Stimulated activated CD8-positive, alpha-beta memory T cell treated with anti-CD3 and anti-CD28 coated beads, Interleukin-15, amount 100 ng/mL, for 4 hours (primary cell): ENCODE data around the gene BEST4.
"Not testable (repeated sequence)": the region's sequence is repeated elsewhere in the genome, so short reads cannot be mapped to it uniquely, and the experiment has no call there.

Experiments used
- DNase-seq, 2 donors: peaks; one replicate each; pipeline ENCODE4 v3.0.0-alpha.2; 2020; ENCODE audit warnings: low read depth in 2 of 2

BEST4 gene

DNA sequence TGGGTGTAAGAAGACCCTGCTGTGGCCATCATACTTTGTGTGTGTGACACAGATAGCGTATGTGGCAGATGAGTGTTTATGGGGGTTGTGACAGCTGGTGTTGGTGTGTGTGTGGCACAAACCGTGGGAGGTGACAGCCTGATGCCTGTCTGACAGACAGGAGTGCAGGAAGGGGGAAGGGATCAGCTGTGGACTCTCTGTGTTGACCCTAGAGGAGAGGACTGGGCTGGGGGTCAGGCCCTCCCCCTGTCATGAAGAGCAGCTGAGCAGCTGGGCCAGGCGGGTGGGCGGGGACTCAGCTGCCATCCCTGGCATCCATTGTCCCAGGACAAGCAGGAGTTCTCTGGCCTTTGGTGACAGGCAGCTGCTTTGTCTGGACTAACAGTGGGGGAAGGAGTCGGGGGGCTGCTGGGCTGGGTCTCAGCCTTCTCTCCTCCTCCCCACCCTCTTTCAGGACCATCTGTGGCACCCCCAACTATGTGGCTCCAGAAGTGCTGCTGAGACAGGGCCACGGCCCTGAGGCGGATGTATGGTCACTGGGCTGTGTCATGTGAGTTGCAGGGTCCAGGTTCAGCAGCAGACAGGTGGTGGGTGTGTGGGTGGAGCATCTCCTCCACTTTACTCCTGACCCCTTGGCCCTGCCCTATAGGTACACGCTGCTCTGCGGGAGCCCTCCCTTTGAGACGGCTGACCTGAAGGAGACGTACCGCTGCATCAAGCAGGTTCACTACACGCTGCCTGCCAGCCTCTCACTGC is 14.5 kb upstream of the BEST4 start:
- no peak for DNase-seq

DNA sequence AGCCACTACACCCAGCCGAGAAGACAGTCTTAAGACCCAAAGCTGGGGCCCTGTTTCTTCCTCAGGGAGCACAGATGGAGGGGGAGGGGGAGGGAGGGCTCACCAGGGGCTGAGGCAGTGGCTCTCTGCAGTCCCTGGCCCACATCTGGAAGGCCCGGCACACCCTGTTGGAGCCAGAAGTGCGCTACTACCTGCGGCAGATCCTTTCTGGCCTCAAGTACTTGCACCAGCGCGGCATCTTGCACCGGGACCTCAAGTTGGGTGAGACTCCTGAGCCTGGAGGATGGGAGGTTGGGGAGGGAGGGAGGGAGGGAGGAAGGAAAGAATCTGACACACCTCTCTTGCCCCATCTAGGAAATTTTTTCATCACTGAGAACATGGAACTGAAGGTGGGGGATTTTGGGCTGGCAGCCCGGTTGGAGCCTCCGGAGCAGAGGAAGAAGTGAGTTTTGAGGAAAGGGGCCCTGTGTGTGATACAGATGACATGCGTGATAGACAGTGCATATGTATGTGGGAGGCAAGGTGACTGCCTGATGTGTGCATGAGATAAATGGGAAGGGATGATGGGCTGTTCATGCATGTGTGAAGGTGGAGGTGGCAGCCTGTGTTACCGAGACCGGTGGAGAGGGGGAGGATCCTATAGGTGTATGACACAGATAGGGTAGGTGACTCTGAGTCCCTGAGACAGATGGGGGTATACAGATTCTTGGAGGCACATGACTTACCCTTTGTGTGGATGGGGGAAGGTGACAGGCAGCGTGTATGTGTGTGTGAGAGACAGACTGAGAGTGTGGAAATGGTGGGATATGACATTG is 13.7 kb upstream of the BEST4 start:
- peak in 1 of 2 donors; percentile 49 for DNase-seq

DNA sequence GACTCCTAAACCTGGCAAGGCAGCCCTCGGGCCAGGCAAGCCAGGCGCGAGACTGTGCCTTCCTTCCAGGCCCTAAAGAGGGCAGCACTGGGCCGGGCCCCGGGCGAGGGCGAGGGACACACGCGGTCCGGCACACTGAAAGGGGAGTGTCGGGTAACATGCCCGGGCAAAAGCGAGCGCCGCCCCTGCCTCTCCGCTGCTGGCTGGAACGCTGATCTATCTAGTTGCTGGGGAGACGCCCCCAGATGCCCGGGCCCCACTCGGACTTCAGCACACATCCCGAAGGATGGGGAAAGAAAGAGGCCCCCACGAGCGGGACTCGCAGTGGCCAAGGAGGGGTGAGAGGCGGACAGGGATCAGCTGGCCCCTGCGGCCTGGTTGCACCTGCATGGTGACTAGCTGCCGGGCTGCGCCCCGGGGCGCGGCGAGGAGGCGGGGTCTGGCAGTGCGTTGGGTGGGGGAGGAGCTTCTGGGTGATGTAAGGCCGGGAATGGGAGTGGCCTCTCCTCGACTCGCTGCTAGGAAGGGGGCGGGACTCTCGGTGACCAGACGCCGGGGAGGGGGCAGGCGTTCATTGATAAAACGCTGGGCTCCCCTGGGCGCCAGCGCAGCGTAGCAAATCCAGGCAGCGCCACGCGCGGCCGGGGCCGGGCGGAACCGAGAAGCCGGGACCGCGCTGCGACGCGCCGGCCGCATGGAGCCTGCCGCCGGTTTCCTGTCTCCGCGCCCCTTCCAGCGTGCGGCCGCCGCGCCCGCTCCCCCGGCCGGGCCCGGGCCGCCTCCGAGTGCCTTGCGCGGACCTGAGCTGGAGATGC is 12.0 kb upstream of the BEST4 start, which contains the start of gene PLK3:
TSS of gene PLK3 (plus strand) at position 608 of the 815 bp plus-strand sequence. CDS start at position 695, 87 bp downstream.
- peak; percentile 95 to 97 for DNase-seq

DNA sequence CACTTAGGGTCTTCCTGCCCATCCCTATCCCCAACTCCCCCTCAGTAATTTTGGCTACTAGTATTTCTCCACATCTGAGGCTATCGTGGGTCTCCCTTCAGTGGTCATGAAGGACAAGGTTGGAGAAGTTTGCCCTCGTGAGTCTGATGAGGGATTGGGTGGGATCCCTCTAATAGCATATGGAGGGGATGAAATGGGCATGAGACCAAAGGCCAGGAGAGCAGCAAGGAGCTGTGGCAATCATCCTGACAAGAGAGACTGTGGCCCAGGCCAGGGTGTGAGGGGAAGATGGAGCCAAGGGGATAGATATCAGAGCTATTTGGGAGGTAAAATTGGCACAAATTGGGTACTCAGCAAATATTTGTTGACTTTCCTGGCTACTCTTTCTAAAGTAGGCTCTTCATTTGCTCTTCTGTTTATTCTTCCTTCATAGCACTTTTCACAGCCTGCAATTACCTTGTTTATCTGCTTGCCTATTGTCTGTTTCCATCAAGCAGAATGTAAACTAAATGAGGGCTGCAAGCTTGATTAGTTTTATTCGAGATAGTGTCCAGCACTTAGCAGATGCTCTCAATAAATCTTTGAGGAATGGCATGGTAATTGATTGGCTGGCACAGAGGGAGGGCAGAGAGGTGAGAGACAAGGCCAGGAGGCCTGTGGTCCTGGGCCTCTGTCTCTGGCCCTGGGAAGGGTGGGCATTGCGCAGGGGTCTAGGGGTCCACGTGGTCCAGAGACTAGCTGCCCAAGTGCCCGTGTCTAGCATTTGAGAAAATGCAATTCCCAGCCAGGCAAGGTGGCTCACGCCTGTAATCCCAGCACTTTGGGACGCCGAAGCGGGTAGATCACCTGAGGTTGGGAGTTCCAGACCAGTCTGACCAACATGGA is 10.8 kb upstream of the BEST4 start:
- no peak for DNase-seq

DNA sequence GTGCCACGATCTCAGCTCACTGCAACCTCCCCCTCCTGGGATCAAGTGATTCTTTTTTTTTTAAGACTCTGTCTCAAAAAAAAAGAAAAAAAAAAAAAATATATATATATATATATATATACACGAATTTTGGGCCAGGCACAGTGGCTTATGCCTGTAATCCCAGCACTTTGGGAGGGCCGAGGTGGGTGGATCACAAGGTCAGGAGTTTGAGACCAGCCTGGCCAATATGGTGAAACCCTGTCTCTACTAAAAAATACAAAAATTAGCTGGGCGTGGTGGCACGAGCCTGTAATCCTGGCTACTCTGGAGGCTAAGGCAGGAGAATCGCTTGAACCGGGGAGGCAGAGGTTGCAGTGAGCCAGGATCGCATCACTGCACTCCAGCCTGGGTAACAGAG is 9.9 kb upstream of the BEST4 start:
- DNase-seq, result not testable (repeated sequence)

DNA sequence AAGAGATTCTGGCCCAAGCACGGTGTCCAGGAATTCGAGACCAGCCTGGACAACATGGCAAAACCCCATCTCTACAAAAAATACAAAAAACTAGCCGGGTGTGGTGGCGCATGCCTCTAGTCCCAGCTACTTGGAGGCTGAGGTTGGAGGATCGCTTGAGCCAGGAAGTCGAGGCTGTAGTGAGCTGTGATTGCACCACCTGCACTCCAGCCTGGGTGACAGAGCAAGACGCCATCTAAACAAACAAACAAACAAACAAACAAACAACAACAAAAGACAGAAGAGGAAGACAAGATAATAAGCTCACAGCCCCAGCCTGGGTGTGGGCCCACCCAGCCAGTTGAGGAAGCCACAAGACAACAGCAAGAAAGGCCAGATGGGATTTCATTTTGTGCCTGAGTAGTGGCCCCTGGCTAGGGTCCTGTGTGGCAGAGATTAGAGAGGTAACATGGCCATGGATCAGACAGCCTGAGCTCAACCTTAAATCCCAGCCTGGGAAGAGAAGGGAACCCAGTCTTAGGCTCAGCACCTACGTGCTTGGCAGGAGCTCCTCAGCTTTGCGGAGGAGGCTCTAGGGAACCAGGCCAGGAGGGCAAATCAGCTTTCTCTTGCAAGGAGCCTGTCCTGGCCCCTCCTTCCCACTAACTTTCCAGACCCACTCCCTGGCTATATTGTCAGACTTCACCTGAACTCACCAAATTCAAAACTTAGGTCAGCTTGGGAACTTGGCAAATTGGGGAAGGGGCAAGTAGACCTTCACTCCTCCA is 4.9 kb upstream of the BEST4 start:
- DNase-seq, result no peak

DNA sequence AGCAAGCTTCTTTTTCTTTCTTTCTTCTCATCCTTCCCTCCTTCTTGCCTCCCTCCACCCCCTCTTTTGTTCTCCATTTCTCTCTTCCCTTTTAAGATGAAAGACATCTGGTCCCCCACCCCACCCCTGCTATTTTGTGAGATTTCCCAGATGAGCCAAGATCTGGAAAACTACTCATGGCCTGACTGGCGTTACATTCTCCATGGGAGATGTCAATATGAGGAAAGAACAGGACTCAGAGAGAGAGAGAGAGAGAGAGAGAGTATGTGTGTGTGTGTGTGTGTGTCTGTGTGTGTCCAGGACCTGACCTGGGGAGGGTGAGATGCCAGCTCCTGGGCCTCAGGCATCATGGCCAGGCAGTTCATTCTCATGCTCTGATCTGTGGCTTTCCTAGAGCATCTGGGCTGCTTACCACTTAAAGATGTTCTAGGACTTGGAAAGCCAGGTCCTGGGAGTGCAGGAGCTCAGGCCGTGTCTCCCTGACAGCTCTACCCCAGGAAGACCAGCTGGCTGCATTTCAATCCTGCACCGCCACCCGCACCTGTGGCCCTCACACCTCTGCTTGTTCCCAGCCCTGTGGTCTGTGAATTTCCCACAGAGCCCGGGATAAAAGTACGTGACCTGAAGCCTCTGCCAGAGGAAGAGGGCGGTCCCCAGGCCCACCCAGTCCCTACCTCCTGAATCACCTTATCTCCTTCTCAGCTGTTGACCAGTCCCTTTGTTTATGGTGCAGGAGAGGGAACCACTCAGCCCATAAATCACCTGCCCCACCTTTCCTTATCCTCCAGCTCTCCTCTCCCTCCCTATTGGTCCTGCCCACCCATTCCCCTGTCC is 3.2 kb upstream of the BEST4 start:
- no peak for DNase-seq

DNA sequence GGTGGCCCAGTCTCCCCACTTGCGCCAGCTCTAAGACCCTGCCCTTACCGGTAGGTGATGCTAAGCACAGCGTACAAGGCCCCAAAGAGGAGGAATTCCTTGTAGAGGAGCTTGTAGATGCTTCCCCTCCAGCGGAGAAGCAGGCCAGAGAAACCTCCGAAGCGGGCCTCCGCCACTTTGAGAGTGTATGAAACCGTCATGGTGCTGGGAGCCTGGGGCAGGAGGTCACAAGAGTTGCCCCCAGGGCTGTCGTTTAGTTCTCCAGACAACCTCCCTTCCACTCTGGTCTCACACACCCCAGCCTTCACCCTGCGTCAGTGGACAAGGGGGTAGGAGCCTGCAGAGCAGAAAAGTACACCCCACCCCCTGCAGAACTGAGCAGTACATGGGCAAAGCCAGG is 464 bp downstream of the BEST4 start:
- DNase-seq, result no peak

DNA sequence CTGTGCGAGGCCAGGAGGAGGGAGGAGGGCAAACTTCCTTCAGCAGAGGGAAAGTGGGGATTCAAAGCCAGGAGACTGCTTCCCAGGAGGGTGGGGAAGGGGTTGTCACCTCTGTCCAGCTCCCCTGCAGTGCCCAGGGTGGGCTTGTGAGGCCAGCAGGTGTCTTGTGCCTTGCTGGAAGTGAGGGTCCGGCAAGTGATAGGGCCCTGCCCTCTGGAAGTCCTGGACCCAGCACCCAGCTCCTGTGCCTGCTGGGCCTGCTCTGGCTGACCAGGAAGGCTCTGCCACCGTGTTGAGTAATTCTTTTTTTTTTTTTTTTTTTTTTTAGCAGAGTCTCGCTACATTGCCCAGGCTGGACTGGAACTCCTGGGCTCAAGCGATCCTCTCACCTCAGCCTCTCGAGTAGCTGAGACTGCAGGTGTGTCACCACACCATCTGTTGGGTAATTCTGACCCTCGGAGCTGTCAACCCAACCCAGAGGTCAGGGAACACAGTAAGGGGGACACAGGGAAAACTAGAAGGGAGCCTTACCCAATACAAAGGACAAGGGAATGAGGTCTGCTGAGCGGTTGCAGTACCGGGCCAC is 1.0 kb downstream of the BEST4 start:
- no peak for DNase-seq

DNA sequence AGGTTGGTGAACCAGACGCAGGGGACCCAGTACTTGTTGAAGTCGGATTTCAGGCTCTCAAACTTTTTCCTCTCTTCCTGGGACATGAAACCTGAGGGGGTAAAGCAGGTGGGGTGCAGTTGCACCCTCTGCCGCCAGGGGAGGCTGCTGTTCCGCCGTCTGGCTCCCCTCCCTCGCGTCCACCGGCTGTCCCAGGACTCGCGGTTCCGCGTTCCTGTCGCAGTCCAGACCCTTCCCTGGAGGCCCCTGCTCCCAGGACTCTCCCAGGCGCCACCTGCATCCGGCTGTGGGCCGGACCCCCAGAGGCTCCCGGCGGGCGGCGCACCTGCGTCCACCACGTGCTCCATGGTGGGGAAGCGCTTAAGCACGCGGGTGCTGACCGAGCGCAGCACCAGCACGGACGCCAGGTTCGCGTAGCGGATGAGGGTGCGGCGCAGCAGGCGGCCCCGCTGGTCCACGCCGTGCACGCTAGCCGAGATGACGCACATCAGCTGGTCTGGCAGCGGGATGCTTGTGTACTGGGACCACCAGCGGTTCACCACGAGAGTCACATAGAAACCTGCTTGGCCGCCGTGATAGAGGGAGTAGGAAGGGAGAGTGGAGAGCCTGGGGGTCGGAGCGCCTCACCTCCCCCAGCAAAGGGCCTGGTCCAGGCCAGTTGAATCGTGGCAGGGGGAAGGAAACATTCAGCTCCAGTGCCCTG is 1.7 kb downstream of the BEST4 start:
- DNase-seq, result no peak

DNA sequence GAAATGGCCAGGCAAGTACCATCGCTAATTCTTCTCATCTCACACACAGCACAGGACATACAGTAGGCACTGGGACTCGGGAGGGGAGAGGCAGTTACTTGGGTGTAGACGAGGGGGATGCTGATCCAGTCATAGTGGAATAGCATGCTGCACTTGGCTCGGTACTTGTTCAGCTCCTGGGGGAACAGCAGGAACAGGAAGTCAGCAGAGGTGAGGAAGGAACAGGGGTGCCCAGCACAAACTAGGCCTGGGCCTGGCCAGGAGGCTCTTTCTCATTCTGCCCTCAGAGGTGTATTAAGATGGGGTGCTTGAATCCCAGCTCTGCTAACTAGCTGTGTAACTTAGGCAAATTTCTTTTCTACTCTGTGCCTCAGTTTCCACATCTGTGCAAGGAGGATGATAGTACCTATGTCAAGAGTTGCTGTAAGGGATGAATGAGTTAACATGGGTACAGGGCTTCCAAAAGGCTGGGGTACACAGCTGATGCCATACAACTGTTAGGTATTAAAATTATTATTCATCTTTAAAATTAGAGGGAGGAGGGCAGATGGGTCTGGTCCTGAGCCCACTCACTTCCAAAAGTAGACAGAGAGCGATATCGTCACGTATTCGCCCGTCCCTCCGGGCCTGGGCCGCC is 2.4 kb downstream of the BEST4 start:
- DNase-seq, result no peak

DNA sequence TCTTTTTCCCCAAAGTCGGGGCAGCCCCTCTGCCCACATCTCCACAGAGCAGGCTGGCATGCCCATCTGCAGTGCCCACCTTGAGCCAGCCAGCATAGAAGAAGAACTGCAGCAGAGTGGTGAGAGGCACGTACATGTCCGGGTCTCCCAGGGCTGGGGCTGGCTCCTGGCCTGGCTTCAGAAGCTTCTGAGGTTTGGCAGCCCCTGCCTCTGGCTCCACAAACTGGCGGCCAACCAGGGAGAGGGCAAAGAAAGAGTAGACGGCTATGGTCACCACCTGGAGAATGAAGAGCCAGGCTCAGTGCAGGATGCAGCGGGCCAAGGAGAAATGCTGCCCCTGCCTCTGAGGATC is 3.0 kb downstream of the BEST4 start:
- no peak for DNase-seq

DNA sequence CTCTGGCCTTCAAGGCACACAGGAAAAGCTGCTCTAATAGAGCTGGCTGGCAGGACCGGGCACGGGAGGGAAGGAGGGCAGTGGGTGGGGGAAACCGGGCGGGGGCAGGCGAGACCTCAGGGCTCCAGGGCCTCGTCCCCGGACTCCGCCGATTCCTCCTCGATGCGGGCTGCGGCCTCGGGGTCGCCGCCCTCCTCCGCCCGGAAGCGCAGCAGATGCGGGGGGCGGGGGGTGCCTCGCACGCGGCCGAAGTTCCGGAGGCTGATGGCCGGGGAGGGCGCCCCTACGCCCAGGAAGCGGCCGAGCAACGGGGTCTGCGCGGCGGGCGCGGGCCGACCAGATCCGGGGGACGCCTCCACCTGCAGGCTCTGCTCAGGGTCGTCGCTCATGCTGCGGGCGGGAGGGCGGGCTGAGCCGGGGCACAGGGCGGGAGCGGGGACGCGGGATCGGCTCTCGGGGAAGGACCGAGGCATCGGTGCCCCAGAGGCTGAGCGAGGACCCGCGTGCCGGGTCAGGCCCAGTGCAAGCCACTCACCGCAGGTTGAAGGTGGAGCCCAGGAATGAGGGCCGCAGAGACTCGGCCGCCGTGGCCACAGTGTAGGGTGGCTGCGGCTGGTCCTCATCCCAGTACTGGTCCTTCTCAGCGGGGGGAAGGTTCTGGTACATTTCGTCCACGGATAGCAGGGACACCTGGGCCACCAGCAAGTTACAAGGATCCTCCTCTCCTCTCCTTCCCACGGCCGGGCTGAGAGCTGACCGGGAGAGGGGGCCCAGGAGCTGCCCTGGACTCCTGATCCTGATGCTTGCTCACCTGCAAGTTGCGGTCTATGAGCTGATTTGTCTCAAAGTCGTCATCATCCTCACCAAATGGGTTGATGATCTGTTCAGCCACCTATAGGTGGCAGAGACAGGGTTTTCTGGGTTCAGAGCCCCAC is 3.6 kb downstream of the BEST4 start:
- DNase-seq, result no peak

DNA sequence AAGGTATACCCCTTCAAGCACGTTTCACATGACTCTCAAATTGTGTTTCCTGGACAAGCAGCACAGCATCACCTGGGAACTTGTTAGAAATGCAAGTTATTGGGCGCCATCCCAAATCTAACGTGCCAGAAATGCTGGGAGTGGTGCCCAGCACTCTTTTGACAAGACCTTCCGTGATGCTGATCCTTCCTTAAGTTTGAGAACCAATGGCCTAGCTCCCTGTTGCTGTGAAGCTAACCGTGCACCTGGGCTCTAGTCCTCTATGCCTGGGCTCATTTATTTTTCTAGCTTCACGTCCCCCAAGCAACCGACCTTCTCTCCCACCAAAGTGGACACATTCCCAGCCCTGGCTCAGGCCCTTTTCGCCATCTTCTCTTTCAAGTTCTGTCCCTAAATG is 4.3 kb downstream of the BEST4 start:
- no peak for DNase-seq

DNA sequence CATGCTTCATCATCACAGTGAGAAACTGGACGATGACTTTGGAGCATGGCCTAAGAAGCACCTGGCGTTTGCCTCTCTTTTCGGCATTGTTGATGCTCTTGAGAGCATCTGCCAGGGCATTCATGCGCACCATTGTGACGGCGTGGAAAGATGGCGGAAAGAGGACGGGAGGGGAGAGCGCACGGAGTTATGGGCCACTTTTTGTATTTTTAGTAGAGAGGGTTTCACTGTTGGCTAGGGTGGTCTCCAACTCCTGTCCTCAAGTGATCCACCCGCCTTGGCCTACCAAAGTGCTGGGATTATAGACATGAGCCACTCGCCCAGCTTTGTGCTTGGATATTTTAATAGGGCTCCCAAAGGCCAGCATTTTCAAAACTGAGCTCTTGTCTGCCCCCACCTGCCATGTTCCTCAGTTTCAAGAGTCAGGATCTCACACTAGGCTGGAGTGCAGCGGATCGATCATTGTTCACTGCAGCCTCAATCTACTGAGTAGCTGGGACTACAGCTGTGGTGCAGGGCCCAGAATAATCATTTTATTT is 7.3 kb downstream of the BEST4 start:
- DNase-seq, result no peak

DNA sequence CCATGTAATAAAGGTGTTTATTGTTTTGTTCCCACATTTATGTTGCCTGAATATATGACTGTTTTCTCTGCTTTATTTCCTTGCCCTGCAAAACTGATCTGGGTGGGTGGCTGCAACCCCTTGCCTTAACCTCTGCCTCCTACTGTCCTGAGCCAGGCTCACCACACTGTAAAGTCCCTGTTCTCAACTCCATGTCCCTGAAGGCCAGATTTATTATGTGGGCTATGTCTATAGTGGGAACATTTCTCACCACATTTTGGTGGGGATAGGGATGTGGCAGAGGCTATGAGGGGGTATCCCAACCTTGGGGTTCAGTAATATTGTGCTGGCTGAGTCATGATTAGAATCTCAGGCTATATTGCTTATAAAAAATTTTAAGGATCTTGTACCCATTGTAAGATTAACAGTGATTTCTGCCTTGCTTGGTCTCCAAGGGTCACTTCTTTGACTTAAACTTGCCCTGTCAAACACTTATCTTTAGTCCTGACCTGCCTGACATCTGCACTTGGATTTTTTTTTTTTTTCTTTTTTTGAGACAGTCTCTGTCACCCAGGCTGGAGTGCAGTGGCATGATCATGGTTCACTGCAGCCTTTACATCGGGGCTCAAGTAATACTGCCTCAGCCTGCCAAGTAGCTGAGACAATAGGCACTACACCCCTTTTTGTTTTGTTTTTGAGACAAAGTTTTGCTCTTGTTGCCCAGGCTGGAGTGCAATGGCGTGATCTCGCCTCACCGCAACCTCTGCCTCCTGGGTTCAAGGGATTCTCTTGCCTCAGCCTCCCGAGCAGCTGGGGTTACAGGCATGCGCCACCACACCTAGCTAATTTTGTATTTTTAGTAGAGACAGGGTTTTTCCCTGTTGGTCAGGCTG is 9.0 kb downstream of the BEST4 start:
- no peak for DNase-seq
